ENCODE measurements around the gene RPP40.
A peak's percentile ranks its signal among the peaks of the same experiment; 100 is the strongest.
"Not testable (repeated sequence)": the region's sequence is repeated elsewhere in the genome, so short reads cannot be mapped to it uniquely, and the experiment has no call there.

The RPP40 gene, protein sequence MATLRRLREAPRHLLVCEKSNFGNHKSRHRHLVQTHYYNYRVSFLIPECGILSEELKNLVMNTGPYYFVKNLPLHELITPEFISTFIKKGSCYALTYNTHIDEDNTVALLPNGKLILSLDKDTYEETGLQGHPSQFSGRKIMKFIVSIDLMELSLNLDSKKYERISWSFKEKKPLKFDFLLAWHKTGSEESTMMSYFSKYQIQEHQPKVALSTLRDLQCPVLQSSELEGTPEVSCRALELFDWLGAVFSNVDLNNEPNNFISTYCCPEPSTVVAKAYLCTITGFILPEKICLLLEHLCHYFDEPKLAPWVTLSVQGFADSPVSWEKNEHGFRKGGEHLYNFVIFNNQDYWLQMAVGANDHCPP

DNA sequence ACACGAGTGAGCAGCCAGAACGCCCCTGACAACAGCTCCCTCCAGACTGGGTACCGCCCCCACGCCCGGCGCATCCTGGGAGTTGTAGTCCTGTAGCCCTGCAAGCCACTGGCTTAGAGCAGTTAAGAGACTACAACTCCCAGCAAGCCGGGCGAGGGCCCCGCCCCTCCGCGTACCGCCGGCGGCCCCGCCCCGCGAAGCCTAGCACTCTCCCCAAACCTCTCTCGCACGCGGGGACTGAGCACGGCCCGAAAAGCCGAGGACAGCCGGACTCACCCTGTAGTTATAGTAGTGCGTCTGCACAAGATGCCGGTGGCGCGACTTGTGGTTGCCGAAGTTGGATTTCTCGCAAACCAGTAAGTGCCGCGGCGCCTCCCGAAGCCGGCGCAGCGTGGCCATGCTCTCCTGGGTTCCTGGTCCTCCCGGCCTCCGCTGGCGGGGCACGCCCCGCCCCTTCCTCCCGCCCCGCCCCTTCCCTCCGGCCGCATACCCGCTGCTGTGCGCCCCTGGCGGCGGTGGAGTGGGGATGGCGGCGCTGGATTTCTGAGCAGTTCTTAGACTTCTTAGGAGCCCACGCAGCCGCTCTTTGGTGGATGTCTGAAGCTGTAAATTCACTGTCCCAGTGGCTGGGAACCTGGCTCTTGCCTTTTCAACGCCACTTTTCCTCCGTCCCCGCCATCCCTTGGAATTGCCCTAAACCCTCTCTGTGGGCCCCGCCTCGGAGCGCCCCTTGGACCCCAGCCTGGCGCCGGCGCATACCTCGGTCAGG lies at the start of gene RPP40:
Gene RPP40 (minus strand): TSS at position 434 of the 769 bp plus-strand sequence. CDS start 35 bp downstream, at position 399.
- H3K4me3 ChIP-seq (ENCODE audit: low read length), result peak within 1 kb of the TSS; percentile 92
- TF ChIP-seq ZNF274 (IDR thresholded peaks at IDR 0.05; ENCODE audit: low read depth, low read length), result no peak

DNA sequence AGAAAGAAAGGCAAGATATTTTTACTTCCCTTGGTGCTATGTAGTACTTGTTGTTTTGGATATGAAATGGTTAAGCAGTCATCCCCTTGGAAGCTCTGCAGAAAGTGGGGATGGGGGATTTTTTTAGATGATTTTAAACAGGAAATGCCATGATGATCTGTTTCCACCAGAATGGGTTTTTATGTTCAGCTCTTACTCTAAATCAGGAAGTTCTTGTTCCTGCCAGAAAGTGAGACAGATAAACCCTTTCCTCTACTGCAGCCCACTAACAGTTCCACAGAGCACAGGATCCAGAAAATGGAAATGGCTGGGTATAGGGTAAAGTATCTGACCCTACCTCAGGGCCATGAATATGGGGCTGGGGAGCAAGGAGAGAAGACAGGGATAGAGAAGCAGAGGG lies 49.2 kb upstream of the RPP40 start:
- no peak for TF ChIP-seq ZNF274 (IDR thresholded peaks at IDR 0.05; ENCODE audit: low read depth, low read length)

DNA sequence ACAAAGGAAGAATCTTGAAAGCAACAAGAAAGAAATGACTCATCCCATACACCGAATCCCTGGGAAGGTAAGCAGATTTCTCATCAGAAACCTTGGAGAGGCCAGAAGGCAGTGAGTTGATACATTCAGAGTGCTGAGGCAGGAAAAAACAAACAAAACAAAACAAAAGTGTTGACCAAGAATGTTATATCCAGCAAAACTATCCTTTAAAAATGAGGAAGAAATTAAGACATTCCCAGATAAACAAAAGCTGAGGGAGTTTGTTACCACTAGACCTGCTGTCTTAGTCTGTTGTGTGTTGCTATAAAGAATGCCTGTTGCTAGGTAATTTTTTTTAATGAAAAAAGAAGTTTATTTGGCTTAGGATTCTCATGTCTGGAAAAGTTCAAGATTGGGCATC lies 47.6 kb upstream of the RPP40 start:
- no peak for TF ChIP-seq ZNF274 (IDR thresholded peaks at IDR 0.05; ENCODE audit: low read depth, low read length)
- no peak overlapping the region for H3K4me3 ChIP-seq (ENCODE audit: low read length)

More for the DNA sequence above, 49.2 kb upstream of the RPP40 start:
- H3K4me3 ChIP-seq (ENCODE audit: low read length), result no peak overlapping the region

DNA sequence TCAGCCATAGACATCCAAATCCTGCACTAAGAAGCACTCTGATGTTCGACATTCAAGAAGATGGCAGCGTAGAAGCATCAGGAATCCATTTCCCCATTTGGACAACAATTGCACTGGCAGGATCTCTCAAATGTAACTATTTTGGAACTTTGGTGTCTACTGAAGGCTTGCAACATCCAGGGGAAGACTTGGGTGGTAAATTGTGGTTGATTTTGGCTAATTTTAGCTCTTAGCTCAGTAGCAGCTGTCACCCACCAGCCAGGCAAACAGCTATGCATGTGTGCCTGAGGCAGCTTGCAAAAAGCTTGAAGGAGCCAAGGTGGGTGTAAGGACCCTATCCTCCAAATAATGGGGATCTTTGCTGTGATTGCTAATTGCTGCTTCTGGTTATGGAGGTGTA lies 46.2 kb upstream of the RPP40 start:
- TF ChIP-seq ZNF274 (IDR thresholded peaks at IDR 0.05; ENCODE audit: low read depth, low read length), result no peak
- H3K4me3 ChIP-seq (ENCODE audit: low read length), result no peak overlapping the region

DNA sequence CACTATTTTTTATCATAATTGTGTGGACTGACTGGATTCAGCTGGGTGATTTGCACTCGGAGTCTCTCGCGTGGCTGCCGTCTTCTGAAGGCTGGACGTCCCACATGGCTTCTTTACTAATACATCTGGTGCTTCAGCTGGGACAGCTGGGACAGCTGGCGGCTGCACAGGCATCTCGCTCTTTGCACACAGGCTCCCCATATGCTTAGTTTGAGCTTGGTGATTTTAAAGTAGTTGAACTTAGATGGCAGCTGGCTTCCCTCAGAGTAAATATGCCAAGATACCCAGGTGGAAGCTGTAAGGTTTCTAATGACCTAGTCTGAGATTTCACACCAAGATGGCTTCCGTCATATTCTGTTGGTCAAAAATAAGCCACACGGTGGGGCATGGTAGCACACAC lies 42.6 kb upstream of the RPP40 start:
- no peak for TF ChIP-seq ZNF274 (IDR thresholded peaks at IDR 0.05; ENCODE audit: low read depth, low read length)
- no peak overlapping the region for H3K4me3 ChIP-seq (ENCODE audit: low read length)

DNA sequence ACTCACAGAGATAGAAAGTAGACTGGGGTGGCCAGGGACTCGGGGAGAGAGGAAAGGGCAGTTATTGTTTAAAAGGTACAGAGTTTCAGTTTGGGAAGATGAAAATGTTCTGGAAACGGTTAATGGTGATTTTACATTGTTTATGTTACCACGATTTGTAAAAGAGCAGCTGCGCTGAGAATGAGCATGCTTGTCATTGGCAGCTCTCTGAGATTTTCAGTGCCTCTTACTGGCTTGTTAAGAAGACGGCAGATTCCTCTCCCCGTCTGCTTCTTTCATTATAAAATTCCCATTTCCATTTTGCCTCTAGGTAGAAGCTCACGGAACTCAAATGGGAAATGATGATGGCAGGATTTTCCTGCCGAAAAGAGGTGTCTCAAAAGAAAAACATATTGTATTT lies 41.6 kb upstream of the RPP40 start:
- no peak overlapping the region for H3K4me3 ChIP-seq (ENCODE audit: low read length)
- no peak for TF ChIP-seq ZNF274 (IDR thresholded peaks at IDR 0.05; ENCODE audit: low read depth, low read length)

DNA sequence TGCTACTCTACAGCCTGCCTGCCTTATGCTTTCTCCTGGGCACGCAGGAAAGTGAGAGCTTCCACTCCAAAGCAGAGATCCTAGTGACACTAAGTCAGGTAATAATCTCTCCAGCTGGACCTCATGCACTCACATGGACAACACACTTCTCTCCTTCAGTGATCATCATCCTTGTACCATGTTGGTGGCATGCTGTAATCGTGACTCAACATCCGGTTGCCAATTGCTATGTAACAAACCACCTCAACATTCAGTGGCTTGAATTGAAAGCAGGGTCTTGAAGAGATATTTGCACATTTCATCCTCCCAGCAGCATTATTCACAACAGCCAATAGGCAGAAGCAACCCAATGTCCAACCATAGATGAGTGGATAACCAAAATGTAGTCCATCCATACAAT lies 41.0 kb upstream of the RPP40 start:
- no peak for TF ChIP-seq ZNF274 (IDR thresholded peaks at IDR 0.05; ENCODE audit: low read depth, low read length)
- H3K4me3 ChIP-seq (ENCODE audit: low read length), result no peak overlapping the region

DNA sequence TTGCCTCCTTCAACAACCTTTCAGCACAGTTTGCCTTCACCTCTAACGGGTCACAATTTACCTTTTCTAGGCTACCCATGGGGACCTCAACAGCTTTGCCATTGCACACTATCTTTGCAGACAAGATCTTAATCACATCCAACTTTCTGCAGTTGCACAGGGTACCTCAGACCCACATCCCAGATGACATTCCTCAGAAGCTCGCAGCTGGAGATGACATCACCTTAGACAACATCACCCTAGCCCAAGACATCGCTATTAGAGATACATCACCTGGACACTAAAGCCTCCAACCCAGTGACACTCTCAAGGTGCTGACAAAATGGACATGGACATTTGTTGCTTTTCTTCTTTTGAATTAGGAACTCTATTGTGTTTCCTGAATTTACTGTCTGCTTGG lies 38.6 kb upstream of the RPP40 start:
- H3K4me3 ChIP-seq (ENCODE audit: low read length), result no peak overlapping the region
- no peak for TF ChIP-seq ZNF274 (IDR thresholded peaks at IDR 0.05; ENCODE audit: low read depth, low read length)

DNA sequence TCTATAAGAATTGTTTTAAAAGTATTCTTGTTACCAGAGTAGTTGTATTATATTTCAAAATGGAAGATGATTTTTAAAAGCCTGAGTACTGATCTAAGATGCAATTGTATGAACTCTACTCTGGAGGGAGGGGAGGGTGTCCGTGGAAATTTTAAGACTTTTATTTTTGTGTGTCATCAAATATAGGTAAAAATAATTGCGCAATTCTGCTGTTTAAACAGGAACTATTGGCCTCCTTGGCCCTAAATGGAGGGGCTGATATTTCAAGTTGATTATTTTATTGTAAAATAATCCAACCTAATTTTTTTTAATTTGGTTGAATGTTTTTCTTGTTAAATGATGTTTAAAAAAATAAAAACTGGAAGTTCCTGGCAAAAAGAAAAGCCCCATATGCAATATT lies 38.1 kb upstream of the RPP40 start:
- no peak for TF ChIP-seq ZNF274 (IDR thresholded peaks at IDR 0.05; ENCODE audit: low read depth, low read length)

DNA sequence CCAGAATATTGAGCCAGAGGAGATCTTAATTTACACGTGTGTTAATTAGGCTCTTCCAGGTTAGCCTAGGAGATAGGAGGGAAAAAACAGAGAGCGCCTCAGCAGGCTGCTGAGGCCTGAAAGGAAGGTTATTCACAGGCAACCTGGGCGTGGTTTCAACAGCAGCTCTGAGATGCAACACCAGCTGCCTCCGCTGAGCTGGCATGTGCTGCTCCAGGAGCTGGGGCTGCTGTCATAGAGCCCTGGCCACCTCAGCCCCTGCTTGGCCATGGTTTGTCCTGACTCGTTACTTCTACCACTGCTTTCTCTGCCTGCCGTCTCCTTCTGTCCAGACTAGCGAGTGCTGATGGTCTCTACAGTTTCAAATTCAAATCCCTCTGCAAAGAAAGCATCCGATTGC lies 32.4 kb upstream of the RPP40 start:
- no peak overlapping the region for H3K4me3 ChIP-seq (ENCODE audit: low read length)
- TF ChIP-seq ZNF274 (IDR thresholded peaks at IDR 0.05; ENCODE audit: low read depth, low read length), result no peak

More for the DNA sequence above, 38.1 kb upstream of the RPP40 start:
- H3K4me3 ChIP-seq (ENCODE audit: low read length), result no peak overlapping the region

DNA sequence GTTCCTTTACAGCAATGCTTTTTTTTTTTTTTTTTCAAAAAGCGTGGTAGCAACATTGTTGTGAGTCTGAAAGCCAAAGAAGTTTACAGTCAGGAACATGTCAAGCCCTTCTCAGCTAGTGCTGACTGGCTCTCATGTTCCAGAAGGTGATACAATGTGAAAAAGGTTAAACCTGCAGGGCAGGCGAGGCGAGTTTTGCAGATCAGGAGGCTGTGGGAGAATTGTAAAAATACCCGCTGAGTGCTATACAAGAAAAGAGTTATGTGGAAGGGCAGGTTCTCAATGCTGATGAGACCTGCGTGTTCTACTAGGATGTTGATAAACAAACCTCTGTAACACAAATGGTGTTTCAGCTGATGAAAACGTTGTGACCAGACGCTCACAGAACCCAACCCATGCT lies 30.9 kb upstream of the RPP40 start:
- TF ChIP-seq ZNF274 (IDR thresholded peaks at IDR 0.05; ENCODE audit: low read depth, low read length), result no peak
- H3K4me3 ChIP-seq (ENCODE audit: low read length), result no peak overlapping the region

DNA sequence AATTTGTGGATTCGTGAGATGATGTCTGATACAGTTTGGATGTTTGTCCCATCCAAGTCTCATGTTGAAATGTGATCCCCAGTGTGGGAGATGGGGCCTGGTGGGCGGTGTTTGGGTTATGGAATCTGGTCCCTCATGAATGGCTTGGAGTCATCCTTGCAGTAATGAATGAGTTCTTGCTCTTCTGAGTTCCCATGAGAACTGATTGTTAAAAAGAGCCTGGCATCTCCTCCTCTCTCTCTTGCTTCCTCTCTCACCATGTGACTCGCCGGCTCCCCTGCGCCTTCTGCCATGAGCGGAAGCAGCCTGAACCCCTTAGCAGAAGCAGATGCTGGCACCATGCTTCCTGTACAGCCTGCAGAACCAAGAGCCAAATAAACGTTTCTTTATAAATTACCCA lies 30.5 kb upstream of the RPP40 start:
- no peak overlapping the region for H3K4me3 ChIP-seq (ENCODE audit: low read length)
- TF ChIP-seq ZNF274 (IDR thresholded peaks at IDR 0.05; ENCODE audit: low read depth, low read length), result no peak

DNA sequence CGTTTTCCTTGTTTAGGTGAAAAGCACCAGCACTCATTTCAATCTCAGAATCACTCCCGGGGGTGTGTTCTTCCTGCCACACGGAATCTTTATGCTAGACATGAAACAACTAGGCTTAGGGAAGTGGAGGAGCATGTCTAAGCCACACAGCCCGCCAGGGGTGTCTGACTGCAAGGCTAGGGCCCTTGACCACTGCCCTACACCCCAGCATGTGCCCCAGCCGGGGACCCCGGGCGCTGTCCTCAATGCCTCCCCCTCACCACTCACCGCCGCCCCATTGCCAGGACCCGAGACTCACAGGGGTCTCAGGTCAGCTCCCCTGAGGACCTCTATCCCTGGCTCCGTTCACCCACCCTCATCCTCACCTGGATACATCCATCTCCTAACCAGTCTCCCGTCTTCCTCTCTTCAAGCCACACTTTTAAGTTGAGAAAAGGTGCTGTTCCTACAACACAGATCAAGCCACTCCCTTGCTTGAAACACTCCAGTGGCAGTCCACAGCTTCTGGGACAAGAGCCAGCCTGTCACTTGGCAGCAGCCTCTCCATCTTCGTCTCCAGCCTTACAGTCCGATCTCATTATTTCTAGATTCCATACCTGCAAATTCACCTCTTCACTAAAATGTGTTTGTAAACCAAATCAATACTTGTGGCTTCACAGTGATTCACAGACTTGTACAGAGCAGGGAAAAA lies 29.5 kb upstream of the RPP40 start:
- H3K4me3 ChIP-seq (ENCODE audit: low read length), result not testable (repeated sequence)

DNA sequence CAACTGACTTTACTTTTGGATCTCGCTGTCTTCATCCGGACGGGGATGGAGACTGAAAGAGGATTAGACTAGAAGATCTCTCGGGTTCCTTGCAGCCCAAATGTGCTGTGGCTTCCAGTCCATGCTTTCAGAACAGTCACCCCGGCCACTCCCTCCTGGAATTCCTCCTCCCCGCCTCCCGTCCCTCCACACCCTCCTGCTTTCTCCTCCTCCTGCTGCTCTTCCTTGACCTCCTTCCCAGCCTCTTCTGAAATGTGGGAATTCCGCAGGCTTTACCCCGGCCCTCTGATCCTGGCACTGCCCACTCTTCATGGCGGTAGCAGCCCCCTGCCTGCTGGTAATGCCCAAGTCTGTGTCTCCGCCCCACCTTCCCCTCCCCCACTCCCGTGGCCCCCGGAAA lies 28.9 kb upstream of the RPP40 start:
- not testable (repeated sequence) for H3K4me3 ChIP-seq (ENCODE audit: low read length)

DNA sequence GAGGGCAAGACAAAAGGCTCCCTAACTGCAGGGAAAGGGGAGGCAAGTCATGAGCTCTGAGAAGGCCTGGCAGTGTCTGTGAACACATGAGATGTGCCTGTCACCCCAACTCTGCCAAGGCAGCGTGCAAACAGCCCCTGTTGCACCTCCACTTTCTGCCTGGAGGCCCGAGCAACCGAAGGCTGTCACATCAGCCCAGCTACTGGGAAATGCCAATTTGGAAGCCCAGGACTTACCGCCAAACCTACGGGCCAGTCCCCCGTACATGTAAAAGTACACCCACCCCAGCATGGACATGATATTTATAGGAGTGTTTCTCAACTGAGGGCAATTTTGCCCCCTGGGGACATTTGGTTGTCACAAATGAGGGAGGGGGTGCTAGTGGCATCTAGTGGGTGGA lies 27.3 kb upstream of the RPP40 start:
- H3K4me3 ChIP-seq (ENCODE audit: low read length), result no peak overlapping the region
- no peak for TF ChIP-seq ZNF274 (IDR thresholded peaks at IDR 0.05; ENCODE audit: low read depth, low read length)

Measured in GM08714 (cell line).